GM19372 (cell line): ENCODE measurements around the gene LCP2.
A peak's percentile ranks its signal among the peaks of the same experiment; 100 is the strongest.

Source experiments
- ATAC-seq: cut with Tn5 transposase; IDR thresholded peaks from one replicate; pipeline ENCODE4 v1.9.1; 2021; ENCODE audit warnings: mild to moderate bottlenecking, low read depth, moderate library complexity; ENCODE audit not compliant: unreplicated experiment

The LCP2 gene

GRCh38 chr5:170277867-170278281, 19.7 kb downstream of the LCP2 start:
- ATAC-seq = no peak

GRCh38 chr5:170276140-170276539, 21.4 kb downstream of the LCP2 start:
- no peak for ATAC-seq

GRCh38 chr5:170275376-170275994, 22.1 kb downstream of the LCP2 start:
- no peak for ATAC-seq

- ATAC-seq = no peak
Measured at GRCh38 chr5:170273968-170274710, 23.4 kb downstream of the LCP2 start.

GRCh38 chr5:170270293-170271069, 27.1 kb downstream of the LCP2 start:
- no peak for ATAC-seq

- ATAC-seq = no peak
Measured at GRCh38 chr5:170269579-170269978, 28.0 kb downstream of the LCP2 start.

GRCh38 chr5:170268884-170269283, 28.7 kb downstream of the LCP2 start:
- ATAC-seq = no peak

- ATAC-seq = no peak
Measured at GRCh38 chr5:170268153-170268689, 29.4 kb downstream of the LCP2 start.

- ATAC-seq = peak; percentile 77
Measured at GRCh38 chr5:170267431-170268152, 30.0 kb downstream of the LCP2 start.

- no peak for ATAC-seq
Measured at GRCh38 chr5:170266570-170267381, 30.8 kb downstream of the LCP2 start.

- ATAC-seq = no peak
Measured at GRCh38 chr5:170265522-170265921, 32.1 kb downstream of the LCP2 start.

GRCh38 chr5:170263906-170264305, 33.7 kb downstream of the LCP2 start:
- no peak for ATAC-seq

- ATAC-seq = no peak
Measured at GRCh38 chr5:170262061-170263045, 35.2 kb downstream of the LCP2 start.

- no peak for ATAC-seq
Measured at GRCh38 chr5:170261528-170262043, 36.0 kb downstream of the LCP2 start.

- no peak for ATAC-seq
Measured at GRCh38 chr5:170257370-170257769, 40.2 kb downstream of the LCP2 start.

GRCh38 chr5:170256571-170256970, 41.0 kb downstream of the LCP2 start:
- ATAC-seq = no peak

GRCh38 chr5:170254056-170254455, 43.5 kb downstream of the LCP2 start:
- ATAC-seq = peak; percentile 77

GRCh38 chr5:170252720-170253350, 44.7 kb downstream of the LCP2 start:
- no peak for ATAC-seq
